Adrenal gland (tissue), 5 donors: ENCODE data around the gene FFAR2.

ENCODE experiments used
- POLR2A ChIP-seq, 2 donors: fragments of 450-650 bp; IDR thresholded peaks; one replicate each; pipeline ENCODE4 v1.6.1; 2017; ENCODE audit warnings: antibody characterized with exemption in 2 of 2, mild to moderate bottlenecking in 2 of 2, moderate library complexity in 1 of 2
- TF ChIP-seq, protein P1 (sequence below), 6 experiments: fragments of 450-650 bp in 4 of 6; fragments of 200-600 bp in 2 of 6; sonication (generic) in 1 of 6; IDR thresholded peaks; 1 replicate in 5 of 6; 2 replicates in 1 of 6; pipeline versions ENCODE4 v1.5.1 to v1.8.0; 2016 to 2021; ENCODE audit warnings: antibody characterized with exemption in 6 of 6, mild to moderate bottlenecking in 2 of 6, moderate library complexity in 1 of 6
- donor health status: DM: no; HTN: no; CAD: no.

DNA sequence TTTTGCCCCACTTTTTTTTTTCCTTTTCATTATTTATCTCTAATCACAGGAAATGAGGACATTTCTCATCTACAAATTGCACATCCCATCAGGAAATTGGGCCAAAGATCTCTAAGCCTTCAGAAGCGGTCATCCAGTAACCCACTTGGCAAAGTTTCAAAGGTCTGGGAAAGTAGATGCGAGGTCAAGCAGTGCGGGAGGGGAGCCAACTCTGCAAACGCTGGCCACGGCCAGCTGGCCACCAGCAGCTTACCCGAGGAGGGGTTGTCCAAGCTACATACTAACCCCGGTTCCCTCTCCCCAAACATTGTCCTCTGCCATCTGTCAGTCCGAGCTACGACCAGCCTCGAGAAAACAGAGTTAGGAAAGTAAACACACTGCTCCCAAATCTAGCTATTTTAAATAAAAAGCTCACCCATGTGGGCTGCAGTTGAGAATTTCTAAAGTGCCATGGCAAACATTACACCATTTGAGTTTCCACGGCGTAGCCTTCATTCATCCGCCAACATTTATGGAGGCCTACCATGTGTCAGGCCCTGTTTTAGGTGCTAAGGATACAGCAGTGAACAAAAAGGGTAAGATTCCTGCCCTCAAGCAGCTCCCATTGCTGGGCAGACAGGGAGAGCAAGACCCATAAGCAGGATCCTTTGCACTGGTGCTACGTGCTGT lies 11.5 kb downstream of the FFAR2 start:
- TF ChIP-seq, protein P1, sequence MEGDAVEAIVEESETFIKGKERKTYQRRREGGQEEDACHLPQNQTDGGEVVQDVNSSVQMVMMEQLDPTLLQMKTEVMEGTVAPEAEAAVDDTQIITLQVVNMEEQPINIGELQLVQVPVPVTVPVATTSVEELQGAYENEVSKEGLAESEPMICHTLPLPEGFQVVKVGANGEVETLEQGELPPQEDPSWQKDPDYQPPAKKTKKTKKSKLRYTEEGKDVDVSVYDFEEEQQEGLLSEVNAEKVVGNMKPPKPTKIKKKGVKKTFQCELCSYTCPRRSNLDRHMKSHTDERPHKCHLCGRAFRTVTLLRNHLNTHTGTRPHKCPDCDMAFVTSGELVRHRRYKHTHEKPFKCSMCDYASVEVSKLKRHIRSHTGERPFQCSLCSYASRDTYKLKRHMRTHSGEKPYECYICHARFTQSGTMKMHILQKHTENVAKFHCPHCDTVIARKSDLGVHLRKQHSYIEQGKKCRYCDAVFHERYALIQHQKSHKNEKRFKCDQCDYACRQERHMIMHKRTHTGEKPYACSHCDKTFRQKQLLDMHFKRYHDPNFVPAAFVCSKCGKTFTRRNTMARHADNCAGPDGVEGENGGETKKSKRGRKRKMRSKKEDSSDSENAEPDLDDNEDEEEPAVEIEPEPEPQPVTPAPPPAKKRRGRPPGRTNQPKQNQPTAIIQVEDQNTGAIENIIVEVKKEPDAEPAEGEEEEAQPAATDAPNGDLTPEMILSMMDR (IDR thresholded peaks at IDR 0.05), result no peak
- no peak for TF ChIP-seq POLR2A (IDR thresholded peaks at IDR 0.05)
